Glutamatergic neuron (in vitro differentiated cells): ENCODE results near the gene PHF11. TPM values are rescaled to one million over a fixed set of nuclear protein-coding genes. Genes with fewer than 3 reads are reported as not detected.

ENCODE experiments used
- DNase-seq: peaks from one replicate; pipeline ENCODE4 v3.0.0; 2022
- H3K27ac Mint-ChIP-seq: one replicate; pipeline ENCODE4 v1.8.0; 2020; ENCODE audit warnings: mild to moderate bottlenecking, mixed read lengths, inconsistent platforms; ENCODE audit not compliant: unreplicated experiment
- H3K27me3 Mint-ChIP-seq: one replicate; pipeline ENCODE4 v1.8.0; 2020; ENCODE audit warnings: mild to moderate bottlenecking, moderate library complexity, mixed read lengths, inconsistent platforms; ENCODE audit not compliant: unreplicated experiment
- H3K36me3 Mint-ChIP-seq: one replicate; pipeline ENCODE4 v1.8.0; 2020; ENCODE audit warnings: mild to moderate bottlenecking, mixed read lengths, inconsistent platforms; ENCODE audit not compliant: unreplicated experiment
- H3K4me1 Mint-ChIP-seq: one replicate; pipeline ENCODE4 v1.8.0; 2020; ENCODE audit warnings: mild to moderate bottlenecking, low read depth, mixed read lengths, inconsistent platforms; ENCODE audit not compliant: unreplicated experiment
- H3K4me3 Mint-ChIP-seq: one replicate; pipeline ENCODE4 v1.8.0; 2020; ENCODE audit warnings: mild to moderate bottlenecking, mixed read lengths, inconsistent platforms; ENCODE audit not compliant: unreplicated experiment
- H3K9me3 Mint-ChIP-seq: one replicate; pipeline ENCODE4 v1.8.0; 2020; ENCODE audit warnings: mild to moderate bottlenecking, moderate library complexity, mixed read lengths, inconsistent platforms; ENCODE audit not compliant: unreplicated experiment
- CTCF ChIP-seq: fragments of 200-600 bp; sonication (generic); IDR thresholded peaks from one replicate; pipeline ENCODE4 v1.5.0; 2021; ENCODE audit not compliant: partially characterized antibody, unreplicated experiment
- total RNA-seq: library from RNA; stranded (reverse); fragmentation: NEBNext Ultra II Directional; extraction: Animal tissue kit (Norgen Biotek cat#: 25700); gene quantifications from one replicate; pipeline ENCODE4 v1.2.1, GENCODE V29; 2021; ENCODE audit not compliant: unreplicated experiment

PHF11 gene
- total RNA-seq, 1 donor from 2014 or later, result 4.3 TPM

DNA sequence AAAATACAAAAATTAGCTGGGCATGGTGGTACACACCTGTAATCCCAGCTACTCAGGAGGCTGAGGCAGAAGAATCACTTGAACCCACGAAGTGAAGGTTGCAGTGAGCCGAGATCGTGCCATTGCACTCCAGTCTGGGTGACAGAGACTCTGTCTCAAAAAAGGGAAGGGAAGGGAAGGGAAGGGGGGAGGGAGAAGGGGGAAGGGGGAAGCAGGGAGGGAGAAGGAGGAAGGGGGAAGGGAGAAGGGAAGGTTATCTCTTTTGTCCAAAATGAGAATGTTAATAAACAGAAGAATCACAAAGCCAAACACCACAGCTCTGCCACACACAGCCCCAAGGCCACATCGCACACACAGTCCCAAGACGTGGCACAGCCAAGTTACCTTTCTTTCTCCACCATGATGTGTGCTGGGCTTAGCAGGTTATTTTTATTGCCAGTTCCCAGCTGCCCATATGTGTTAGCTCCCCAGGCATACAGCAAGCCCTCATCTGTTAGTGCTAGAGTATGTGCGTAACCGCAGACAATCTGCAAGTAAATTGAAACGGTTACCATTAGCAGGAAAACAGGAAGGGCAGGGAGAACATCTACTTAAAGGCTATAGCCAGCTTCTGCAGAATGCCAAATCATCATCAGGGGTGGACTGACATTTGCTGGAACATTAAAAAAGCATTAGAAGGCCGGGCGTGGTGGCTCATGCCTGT, 55.3 kb downstream of the PHF11 start:
- peaks cover 1% of the 10 kb centered on the region for H3K27me3 Mint-ChIP-seq

GRCh38 chr13:49553888-49554287, 58.1 kb downstream of the PHF11 start:
- no peaks in the 10 kb centered on the region for H3K4me1 Mint-ChIP-seq
- no peak overlapping the region for H3K4me3 Mint-ChIP-seq
- peaks cover under 1% of the 10 kb centered on the region for H3K36me3 Mint-ChIP-seq
- H3K27me3 Mint-ChIP-seq, result peaks cover 1% of the 10 kb centered on the region
- no peak for DNase-seq
- no peak for TF ChIP-seq CTCF
- peaks cover 2% of the 10 kb centered on the region for H3K9me3 Mint-ChIP-seq
- H3K27ac Mint-ChIP-seq, result no peak overlapping the region

More for the DNA sequence above, 55.3 kb downstream of the PHF11 start:
- no peak overlapping the region for H3K4me3 Mint-ChIP-seq
- TF ChIP-seq CTCF, result no peak
- H3K27ac Mint-ChIP-seq, result no peak overlapping the region
- peaks cover 3% of the 10 kb centered on the region for H3K4me1 Mint-ChIP-seq
- DNase-seq, result no peak
- no peaks in the 10 kb centered on the region for H3K9me3 Mint-ChIP-seq
- H3K36me3 Mint-ChIP-seq, result no peaks in the 10 kb centered on the region

GRCh38 chr13:49554387-49554786, 58.6 kb downstream of the PHF11 start:
- no peak for TF ChIP-seq CTCF
- peaks cover 2% of the 10 kb centered on the region for H3K9me3 Mint-ChIP-seq
- peaks cover 1% of the 10 kb centered on the region for H3K27me3 Mint-ChIP-seq
- DNase-seq, result no peak
- peaks cover 4% of the 10 kb centered on the region for H3K36me3 Mint-ChIP-seq
- H3K27ac Mint-ChIP-seq, result no peak overlapping the region
- no peak overlapping the region for H3K4me3 Mint-ChIP-seq
- H3K4me1 Mint-ChIP-seq, result no peaks in the 10 kb centered on the region

DNA sequence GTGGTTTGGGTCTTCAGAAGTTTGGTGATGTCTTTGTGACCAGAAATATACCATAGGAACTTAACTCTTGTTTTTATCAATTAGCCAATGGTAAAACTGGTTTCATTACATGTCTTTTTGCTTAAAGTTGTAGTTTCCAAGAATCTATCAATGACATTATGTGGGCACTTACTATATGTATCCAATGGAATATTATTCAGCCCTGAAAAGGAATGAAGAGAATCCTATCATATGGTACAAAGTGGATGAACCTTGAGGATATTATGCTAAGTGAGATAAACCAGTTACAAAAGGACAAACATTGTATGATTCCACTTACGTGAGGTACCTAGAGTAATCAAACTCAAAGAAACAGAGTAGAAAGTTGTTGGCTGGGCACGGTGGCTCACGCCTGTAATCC, 63.3 kb downstream of the PHF11 start:
- no peak for DNase-seq
- Mint-ChIP-seq H3K4me3 (no peak overlapping the region), H3K27me3 (no peaks in the 10 kb centered on the region), H3K9me3 (peaks cover 3% of the 10 kb centered on the region), H3K36me3 (peaks cover 6% of the 10 kb centered on the region), H3K27ac (no peak overlapping the region), H3K4me1 (no peaks in the 10 kb centered on the region)
- no peak for TF ChIP-seq CTCF

- no peaks in the 10 kb centered on the region for H3K27me3 Mint-ChIP-seq
- H3K27ac Mint-ChIP-seq, result no peak overlapping the region
- no peak for TF ChIP-seq CTCF
- peaks cover 3% of the 10 kb centered on the region for H3K9me3 Mint-ChIP-seq
- peaks cover 7% of the 10 kb centered on the region for H3K36me3 Mint-ChIP-seq
- H3K4me3 Mint-ChIP-seq, result no peak overlapping the region
- H3K4me1 Mint-ChIP-seq, result no peaks in the 10 kb centered on the region
- no peak for DNase-seq
These were observed 64.7 kb downstream of the PHF11 start for GRCh38 chr13:49560270-49561061.
